H1 (cell line): ENCODE measurements around the gene HNF4A. TPM values are rescaled to one million over a fixed set of nuclear protein-coding genes. Genes with fewer than 3 reads are reported as not detected.

Source experiments
- CTCF ChIA-PET: fragments of 300-600 bp; sonication (Branson Sonifier 250); formaldehyde crosslinking; loops from one replicate; lab custom pipeline; 2021; ENCODE audit not compliant: partially characterized antibody; lab: Charles Lee
- POLR2A ChIA-PET: fragments of 300-600 bp; sonication (Branson Sonifier 250); formaldehyde crosslinking; loops from one replicate; lab custom pipeline; 2021; ENCODE audit warnings: inconsistent platforms; ENCODE audit not compliant: partially characterized antibody; lab: Charles Lee
- DNase-seq, 2 experiments: peaks; one replicate each; pipeline versions ENCODE4 v3.0.0 to v3.0.0-alpha.2; 2010 to 2022; ENCODE audit warnings: low spot score in 2 of 2, low read depth in 1 of 2, mixed read lengths in 1 of 2
- FAIRE-seq: peaks from 2 replicates; lab custom pipeline; 2011; peaks lifted over from hg19 to GRCh38; lab: Jason Lieb, UNC
- H2AFZ ChIP-seq: 2 replicates; pipeline ENCODE4 v1.8.1; 2012; ENCODE audit warnings: low read length, inconsistent platforms
- H2AK5ac ChIP-seq: 2 replicates; pipeline ENCODE4 v1.6.1; 2013; ENCODE audit warnings: low read depth, low read length
- H2BK120ac ChIP-seq: replicated peaks from 2 replicates; pipeline ENCODE3; 2013; ENCODE audit warnings: low read depth, low read length, inconsistent platforms
- H2BK12ac ChIP-seq: 2 replicates; pipeline ENCODE4 v1.6.1; 2013; ENCODE audit warnings: low read depth, low read length
- H2BK15ac ChIP-seq: 2 replicates; pipeline ENCODE4 v1.6.1; 2013; ENCODE audit warnings: low read length
- H2BK20ac ChIP-seq: 2 replicates; pipeline ENCODE4 v1.6.1; 2013; ENCODE audit warnings: low read length
- H2BK5ac ChIP-seq: 2 replicates; pipeline ENCODE4 v1.6.1; 2013; ENCODE audit warnings: low read depth, low read length
- H3K14ac ChIP-seq: 2 replicates; pipeline ENCODE4 v1.6.1; 2013; ENCODE audit warnings: inconsistent platforms; ENCODE audit not compliant: insufficient read length
- H3K18ac ChIP-seq: 2 replicates; pipeline ENCODE4 v1.6.1; 2013; ENCODE audit warnings: low read length; ENCODE audit errors: extremely low read depth
- H3K23ac ChIP-seq: 2 replicates; pipeline ENCODE4 v1.6.1; 2013; ENCODE audit warnings: inconsistent platforms; ENCODE audit not compliant: insufficient read length
- H3K23me2 ChIP-seq: 2 replicates; pipeline ENCODE4 v1.6.1; 2013; ENCODE audit warnings: low read depth, low read length
- H3K27ac ChIP-seq: 2 replicates; pipeline ENCODE4 v1.6.1; 2011; ENCODE audit warnings: low read depth, low read length, inconsistent platforms
- H3K27me3 ChIP-seq, 4 experiments: replicated peaks in 1 of 4; 1 replicate in 1 of 4; 2 replicates in 3 of 4; pipeline versions ENCODE4 v1.6.1 to v1.8.1; 2011 to 2013; ENCODE audit warnings: low read length in 3 of 4, mild to moderate bottlenecking in 3 of 4, inconsistent platforms in 2 of 4, mixed read lengths in 2 of 4, moderate library complexity in 1 of 4; ENCODE audit not compliant: control insufficient read depth in 3 of 4, insufficient read depth in 3 of 4; ENCODE audit errors: extremely low read depth in 1 of 4
- H3K36me3 ChIP-seq, 4 experiments: 2 replicates each; pipeline versions ENCODE4 v1.6.1 to v1.8.1; 2011 to 2013; ENCODE audit warnings: mild to moderate bottlenecking in 4 of 4, low read length in 3 of 4, moderate library complexity in 2 of 4, control low read depth in 1 of 4, inconsistent platforms in 1 of 4; ENCODE audit not compliant: insufficient read depth in 4 of 4, control insufficient read depth in 2 of 4
- H3K4ac ChIP-seq: replicated peaks from 2 replicates; pipeline ENCODE3; 2013; ENCODE audit warnings: low read length, low read depth, mixed read lengths, inconsistent platforms; ENCODE audit not compliant: insufficient read length
- H3K4me1 ChIP-seq, 4 experiments: replicated peaks in 1 of 4; 1 replicate in 1 of 4; 2 replicates in 3 of 4; pipeline versions ENCODE4 v1.6.1 to v1.8.1; 2011 to 2013; ENCODE audit warnings: low read length in 3 of 4, inconsistent platforms in 2 of 4, mixed read lengths in 1 of 4; ENCODE audit not compliant: insufficient read depth in 4 of 4, control insufficient read depth in 3 of 4
- H3K4me2 ChIP-seq, 2 experiments: 2 replicates each; pipeline versions ENCODE4 v1.6.1 to v1.8.1; 2011 to 2013; ENCODE audit warnings: low read depth in 2 of 2, low read length in 2 of 2, control low read depth in 1 of 2, inconsistent platforms in 1 of 2, mild to moderate bottlenecking in 1 of 2; ENCODE audit not compliant: insufficient read depth in 1 of 2
- H3K4me3 ChIP-seq, 4 experiments: fragments of 200-600, 300-600 bp in 1 of 4; sonication (generic), shearing (Covaris generic), sonication (Bioruptor Twin) in 1 of 4; 2 replicates each; pipeline versions ENCODE4 v1.5.1 to v1.8.1; 2011 to 2016; ENCODE audit warnings: low read length in 4 of 4, low read depth in 3 of 4, control low read depth in 2 of 4, inconsistent platforms in 2 of 4, mild to moderate bottlenecking in 2 of 4, mixed read lengths in 1 of 4, moderate library complexity in 1 of 4; ENCODE audit not compliant: insufficient read depth in 2 of 4; ENCODE audit errors: extremely low read depth in 1 of 4
- H3K56ac ChIP-seq: replicated peaks from 2 replicates; pipeline ENCODE3; 2013; ENCODE audit warnings: low read depth, mild to moderate bottlenecking, mixed read lengths, low read length, inconsistent platforms; ENCODE audit not compliant: insufficient read length
- H3K79me1 ChIP-seq: 2 replicates; pipeline ENCODE4 v1.6.1; 2013; ENCODE audit warnings: low read depth, low read length, control low read depth
- H3K79me2 ChIP-seq, 2 experiments: 2 replicates each; pipeline versions ENCODE4 v1.6.1 to v1.8.1; 2012 to 2013; ENCODE audit warnings: low read length in 2 of 2, mild to moderate bottlenecking in 2 of 2, inconsistent platforms in 1 of 2; ENCODE audit not compliant: insufficient read depth in 2 of 2, control insufficient read depth in 1 of 2
- H3K9ac ChIP-seq, 4 experiments: replicated peaks in 1 of 4; 1 replicate in 1 of 4; 2 replicates in 3 of 4; pipeline versions ENCODE4 v1.6.1 to v1.8.1; 2011 to 2013; ENCODE audit warnings: low read depth in 3 of 4, low read length in 3 of 4, control low read depth in 2 of 4, mild to moderate bottlenecking in 2 of 4, moderate library complexity in 2 of 4, inconsistent platforms in 1 of 4; ENCODE audit errors: extremely low read depth in 1 of 4
- H3K9me3 ChIP-seq, 2 experiments: 2 replicates each; pipeline versions ENCODE4 v1.6.1 to v1.8.1; 2012 to 2013; ENCODE audit warnings: mild to moderate bottlenecking in 2 of 2, moderate library complexity in 2 of 2, control low read depth in 1 of 2, inconsistent platforms in 1 of 2, low read depth in 1 of 2, low read length in 1 of 2, mixed read lengths in 1 of 2; ENCODE audit not compliant: insufficient read depth in 2 of 2
- H4K20me1 ChIP-seq, 2 experiments: replicated peaks in 1 of 2; 2 replicates each; pipeline versions ENCODE3 to v1.8.1; 2011 to 2013; ENCODE audit warnings: inconsistent platforms in 2 of 2, low read length in 2 of 2, mild to moderate bottlenecking in 1 of 2; ENCODE audit not compliant: insufficient read depth in 2 of 2, control insufficient read depth in 1 of 2
- H4K5ac ChIP-seq: 2 replicates; pipeline ENCODE4 v1.6.1; 2013; ENCODE audit warnings: low read length, low read depth, mixed read lengths, inconsistent platforms; ENCODE audit not compliant: insufficient read length
- H4K8ac ChIP-seq: 2 replicates; pipeline ENCODE4 v1.8.0; 2013; ENCODE audit warnings: mild to moderate bottlenecking, moderate library complexity, low read length, inconsistent platforms; ENCODE audit not compliant: insufficient read depth; ENCODE audit errors: extremely low read depth
- H4K91ac ChIP-seq: replicated peaks from 2 replicates; pipeline ENCODE3; 2013; ENCODE audit warnings: low read length, mixed read lengths, inconsistent platforms; ENCODE audit not compliant: insufficient read length
- ATF3 ChIP-seq: IDR thresholded peaks from 2 replicates; pipeline ENCODE4 v1.6.1; 2011; ENCODE audit warnings: low read depth, mild to moderate bottlenecking, low read length; ENCODE audit not compliant: insufficient read depth
- BRCA1 ChIP-seq: IDR thresholded peaks from 2 replicates; pipeline ENCODE4 v1.6.1; 2012; ENCODE audit warnings: low read depth, low read length, improper control_type of control experiment
- CEBPB ChIP-seq: IDR thresholded peaks from 2 replicates; pipeline ENCODE4 v1.6.1; 2012; ENCODE audit warnings: low read depth, low read length
- EZH2 ChIP-seq: fragments of 200-600 bp; sonication (generic); IDR thresholded peaks from 2 replicates; pipeline ENCODE4 v1.7.1; 2012; ENCODE audit warnings: low read depth, mild to moderate bottlenecking, moderate library complexity, low read length, inconsistent platforms; ENCODE audit not compliant: severe bottlenecking
- GTF2F1 ChIP-seq: IDR thresholded peaks from 2 replicates; pipeline ENCODE4 v1.6.1; 2012; ENCODE audit warnings: low read depth, low read length, improper control_type of control experiment, borderline replicate concordance
- JUND ChIP-seq: IDR thresholded peaks from 2 replicates; pipeline ENCODE4 v1.6.1; 2011; ENCODE audit warnings: mild to moderate bottlenecking, improper control_type of control experiment, low read length
- POLR2AphosphoS5 ChIP-seq: IDR thresholded peaks from 2 replicates; pipeline ENCODE4 v1.6.1; 2011; ENCODE audit warnings: low read depth, low read length
- TAF1 ChIP-seq: IDR thresholded peaks from 2 replicates; pipeline ENCODE4 v1.6.1; 2011; ENCODE audit warnings: mild to moderate bottlenecking, low read depth, low read length
- ZNF274 ChIP-seq: IDR thresholded peaks from 2 replicates; pipeline ENCODE4 v1.7.0; 2012; ENCODE audit warnings: low read length, borderline replicate concordance; ENCODE audit errors: extremely low read depth
- WGBS, 2 experiments: shearing (Covaris generic) in 1 of 2; methylation state at CpG; one replicate each; pipeline versions ENCODE4 v1.1.6 to v1.1.7; 2013 to 2015; ENCODE audit warnings: low lambda C conversion rate in 2 of 2, mixed read lengths in 2 of 2, inconsistent platforms in 1 of 2, low coverage in 1 of 2, missing lambda C conversion rate in 1 of 2; ENCODE audit not compliant: insufficient replicate concordance in 2 of 2, insufficient coverage in 1 of 2, insufficient read length in 1 of 2; ENCODE audit errors: extremely low coverage in 1 of 2, missing lambda C conversion rate in 1 of 2; 5-methylcytosine and 5-hydroxymethylcytosine counted together
- polyA plus RNA-seq, 7 experiments: library from polyadenylated mRNA; depleted of rRNA in 3 of 7; stranded (reverse) in 5 of 7; unstranded in 2 of 7; fragments of >200 nt in 5 of 7; fragments of 200-250 nt in 2 of 7; gene quantifications; 1 replicate in 5 of 7; 2 replicates in 1 of 7; 4 replicates in 1 of 7; pipeline versions ENCODE4 v1.2.1 to v1.2.3, GENCODE V29; 2011 to 2013; ENCODE audit warnings: missing spikeins in 2 of 7, mixed read lengths in 2 of 7
- total RNA-seq: library from RNA; stranded (reverse); fragmentation: NEBNext Ultra II Directional; extraction: Animal tissue kit (Norgen Biotek cat#: 25700); gene quantifications from 2 replicates; pipeline ENCODE4 v1.2.1, GENCODE V29; 2021
- TF ChIP-seq, protein P1 (sequence below): IDR thresholded peaks from 2 replicates; pipeline ENCODE4 v1.6.1; 2011; ENCODE audit warnings: low read length, improper control_type of control experiment

Gene HNF4A
- total and polyA plus RNA-seq, 2 of the 8 experiments (the other 6 are each of a cell fraction or from before 2014, with no cell fraction given): 0.03 TPM; not detected in 1

DNA sequence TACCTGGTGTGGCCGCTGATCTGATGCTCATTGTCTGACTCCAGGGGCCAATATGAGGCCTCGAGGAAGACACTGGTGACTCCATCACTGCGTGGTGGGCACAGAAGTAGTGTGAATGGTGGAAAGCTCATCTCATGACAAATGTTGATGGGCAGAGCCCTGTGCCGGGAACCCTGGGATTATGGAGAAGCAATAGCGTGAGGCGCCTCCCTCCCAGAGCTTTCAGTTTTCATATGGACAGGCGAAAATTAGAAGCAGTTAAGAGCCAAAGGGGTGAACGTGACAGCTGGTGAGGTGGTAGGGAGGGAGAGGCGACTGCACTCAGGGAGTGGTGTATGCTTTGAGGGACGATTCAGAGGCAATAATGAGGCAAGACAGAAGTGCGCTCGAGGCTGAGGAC lies 80.9 kb downstream of the HNF4A start:
- H3K4me1 ChIP-seq: no peaks in the 10 kb centered on the region
- no peak overlapping the region for H3K4me2 ChIP-seq
- no peak overlapping the region for H3K56ac ChIP-seq
- H4K20me1 ChIP-seq: no peaks in the 10 kb centered on the region
- H3K14ac ChIP-seq: no peak overlapping the region
- H3K23ac ChIP-seq: no peak overlapping the region
- H2BK120ac ChIP-seq: no peak overlapping the region
- no peak overlapping the region for H2BK5ac ChIP-seq
- no peaks in the 10 kb centered on the region for H3K23me2 ChIP-seq
- H3K9me3 ChIP-seq: no peaks in the 10 kb centered on the region
- no peak overlapping the region for H2BK12ac ChIP-seq
- no peak overlapping the region for H4K5ac ChIP-seq
- DNase-seq (no peak), FAIRE-seq (no peak)
- no peak overlapping the region for H3K9ac ChIP-seq
- no peak overlapping the region for H2BK20ac ChIP-seq
- H3K18ac ChIP-seq: no peak overlapping the region
- H2AK5ac ChIP-seq: no peak overlapping the region
- peak overlapping the region; percentile 29; the same call in 1 of the 2 replicates for H2AFZ ChIP-seq
- ChIA-PET CTCF (interaction anchor here (1.1 to 1.7 kb wide), 2 partner anchors 13 to 186 kb away, joined by 3 to 10 read pairs; no protein-coding TSS in a partner anchor), POLR2A (no interaction called here)
- TF ChIP-seq GTF2F1 (no peak), ATF3 (no peak), ZNF274 (no peak), EZH2 (no peak), POLR2AphosphoS5 (no peak), JUND (no peak), BRCA1 (no peak), CEBPB (no peak), TAF1 (no peak)
- TF ChIP-seq, protein P1, sequence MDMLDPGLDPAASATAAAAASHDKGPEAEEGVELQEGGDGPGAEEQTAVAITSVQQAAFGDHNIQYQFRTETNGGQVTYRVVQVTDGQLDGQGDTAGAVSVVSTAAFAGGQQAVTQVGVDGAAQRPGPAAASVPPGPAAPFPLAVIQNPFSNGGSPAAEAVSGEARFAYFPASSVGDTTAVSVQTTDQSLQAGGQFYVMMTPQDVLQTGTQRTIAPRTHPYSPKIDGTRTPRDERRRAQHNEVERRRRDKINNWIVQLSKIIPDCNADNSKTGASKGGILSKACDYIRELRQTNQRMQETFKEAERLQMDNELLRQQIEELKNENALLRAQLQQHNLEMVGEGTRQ: no peak
- no peaks in the 10 kb centered on the region for H3K27me3 ChIP-seq
- H2BK15ac ChIP-seq: no peak overlapping the region
- H3K4me3 ChIP-seq: no peak overlapping the region
- H3K79me1 ChIP-seq: no peaks in the 10 kb centered on the region
- H3K27ac ChIP-seq: no peak overlapping the region
- H3K79me2 ChIP-seq: no peaks in the 10 kb centered on the region
- no peaks in the 10 kb centered on the region for H3K36me3 ChIP-seq
- H4K8ac ChIP-seq: no peak overlapping the region
- no peak overlapping the region for H4K91ac ChIP-seq
- H3K4ac ChIP-seq: no peak overlapping the region
- 88% methylated on average over 12 of the region's 12 CpGs; no CpG with 5 or more reads in 1 of the 2 experiments for WGBS, 2 experiments
